ENCODE data around the gene STAM.
A peak's percentile ranks its signal among the peaks of the same experiment; 100 is the strongest.
"Not testable (repeated sequence)": the region's sequence is repeated elsewhere in the genome, so short reads cannot be mapped to it uniquely, and the experiment has no call there.

Gene STAM

DNA sequence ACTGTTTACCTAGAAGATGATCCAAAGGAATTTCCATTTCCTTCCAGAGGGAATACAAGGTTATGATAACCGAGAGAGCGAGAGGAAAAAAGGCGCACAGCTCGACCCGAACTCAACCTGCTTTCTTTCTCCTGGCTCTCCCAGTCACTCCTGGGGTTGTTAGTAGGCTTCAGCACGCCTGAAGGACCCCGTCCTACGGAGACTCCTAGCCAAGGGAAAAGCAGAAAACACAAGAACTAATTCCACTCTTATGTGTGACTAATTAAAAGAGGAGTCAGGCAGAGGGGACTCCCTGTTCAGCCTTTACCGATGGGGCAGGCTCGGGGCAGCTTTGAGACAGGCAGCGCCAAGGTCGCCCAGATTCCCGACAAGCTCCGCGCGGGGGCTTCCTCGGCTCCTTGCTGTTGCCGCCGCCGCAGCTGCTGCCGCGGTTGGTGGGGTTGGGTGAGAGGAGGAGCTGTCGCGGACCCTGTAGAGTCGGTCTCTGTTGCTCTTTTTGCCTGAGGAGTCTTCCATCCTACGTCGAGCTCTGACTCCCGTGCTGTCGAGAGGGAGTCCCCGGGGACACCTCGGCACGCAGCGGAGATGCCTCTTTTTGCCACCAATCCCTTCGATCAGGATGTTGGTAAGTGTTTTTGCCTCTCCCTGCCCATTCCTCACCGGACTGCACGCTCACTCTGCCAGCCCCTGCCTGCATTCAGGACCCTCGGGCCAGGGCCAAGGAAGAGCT, at the start of gene STAM:
TSS of gene STAM (plus strand) at position 397 of the 730 bp plus-strand sequence. CDS start at position 586, 189 bp downstream.
- DNase-seq = peak; percentile 86

DNA sequence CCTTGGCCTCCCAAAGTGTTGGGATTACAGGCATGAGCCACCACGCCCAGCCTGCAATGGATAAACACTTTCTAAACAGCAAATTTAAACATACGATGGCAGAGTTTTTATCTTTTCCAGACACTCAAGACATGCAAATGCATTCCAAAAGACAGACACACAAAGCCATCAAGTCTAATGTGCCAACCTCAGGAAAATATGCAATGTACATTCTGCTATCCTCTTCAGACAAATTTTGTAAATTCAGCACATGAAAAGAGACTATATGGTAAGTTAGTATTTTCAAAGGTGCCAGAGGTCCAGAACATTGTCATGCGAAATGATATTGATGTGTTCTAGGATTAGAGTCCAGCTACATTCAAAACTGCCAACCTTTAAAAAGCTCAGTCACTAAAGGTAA, 46.6 kb upstream of the STAM start:
- no peak for DNase-seq

GRCh38 chr10:17599089-17599488, 44.9 kb upstream of the STAM start:
- DNase-seq = no peak

DNA sequence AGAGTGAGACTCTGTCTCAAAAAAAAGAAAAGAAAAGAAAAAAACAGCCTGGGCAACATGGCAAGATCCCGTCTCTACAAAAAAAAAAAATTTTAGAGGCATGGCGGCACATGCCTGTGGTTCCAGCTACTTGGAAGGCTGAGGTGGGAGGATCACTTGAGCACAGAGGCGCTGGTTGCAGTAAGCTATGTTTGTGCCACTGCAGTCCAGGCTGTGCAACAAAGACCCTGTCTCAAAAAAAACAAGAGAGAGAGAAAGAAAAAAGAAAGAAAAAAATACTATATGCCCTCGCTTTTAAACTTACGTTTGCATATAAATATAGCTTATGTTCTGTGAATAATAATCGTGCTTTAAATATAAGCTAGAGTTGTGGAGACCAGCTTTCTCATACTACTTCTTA, 38.0 kb upstream of the STAM start:
- no peak for DNase-seq

DNA sequence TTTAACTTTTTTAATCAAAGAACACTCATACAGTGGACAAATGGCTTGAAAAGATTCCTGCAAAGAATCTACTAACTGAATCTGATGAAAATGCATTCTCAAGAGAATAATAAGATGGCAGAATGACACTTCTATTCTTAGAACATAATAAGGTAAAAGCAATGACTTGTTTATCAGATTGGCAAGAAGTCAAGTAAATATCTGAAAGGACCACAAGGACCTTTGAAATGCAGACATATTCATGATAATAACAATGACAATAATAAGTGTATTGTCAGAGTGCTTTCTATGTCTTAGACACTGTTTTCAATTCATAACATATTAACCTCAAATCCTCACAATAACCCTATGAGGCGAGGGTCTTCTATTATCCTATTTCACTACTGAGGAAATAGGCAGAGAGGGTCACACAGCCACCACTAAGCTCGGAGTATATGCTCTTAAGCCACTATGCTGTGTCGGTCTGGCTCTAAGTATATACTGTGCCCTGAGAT, 37.4 kb upstream of the STAM start:
- DNase-seq = no peak

- DNase-seq = no peak
Observed at GRCh38 chr10:17607060-17607459, 36.9 kb upstream of the STAM start.

DNA sequence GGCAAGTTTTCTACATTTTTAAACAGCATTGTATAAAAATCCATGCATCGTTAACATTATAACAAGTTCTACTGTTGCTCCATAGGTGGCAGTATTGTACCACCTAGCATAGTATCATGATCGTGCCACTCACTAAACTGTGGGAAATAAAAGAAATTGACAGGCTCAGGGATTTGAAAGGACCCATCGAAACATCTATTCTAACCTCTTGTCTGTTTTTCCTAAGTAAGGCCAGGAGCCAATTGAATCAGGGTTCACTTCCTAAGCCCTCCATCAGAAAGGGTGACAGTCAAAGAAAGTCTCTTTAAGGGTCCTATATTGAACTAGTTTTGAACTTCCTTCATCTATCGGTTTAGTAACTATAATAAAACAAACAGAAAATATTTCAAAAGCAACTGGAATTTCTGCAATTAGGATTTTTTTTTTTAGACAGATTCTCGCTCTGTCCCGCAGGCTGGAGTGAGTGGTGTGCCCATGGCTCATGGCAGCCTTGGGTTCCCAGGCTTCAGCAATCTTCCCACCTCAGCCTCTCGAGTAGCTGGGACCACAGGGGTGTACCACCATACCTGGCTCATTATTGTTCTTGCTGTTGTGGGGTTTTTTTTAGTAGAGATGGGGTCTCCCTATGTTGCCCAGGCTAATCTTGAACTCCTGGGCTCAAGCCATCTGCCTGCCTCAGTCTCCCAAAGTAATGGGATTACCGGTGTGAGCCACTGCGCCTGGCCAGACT, 36.2 kb upstream of the STAM start:
- DNase-seq = peak; percentile 20

GRCh38 chr10:17609523-17610079, 34.4 kb upstream of the STAM start:
- no peak for DNase-seq

DNA sequence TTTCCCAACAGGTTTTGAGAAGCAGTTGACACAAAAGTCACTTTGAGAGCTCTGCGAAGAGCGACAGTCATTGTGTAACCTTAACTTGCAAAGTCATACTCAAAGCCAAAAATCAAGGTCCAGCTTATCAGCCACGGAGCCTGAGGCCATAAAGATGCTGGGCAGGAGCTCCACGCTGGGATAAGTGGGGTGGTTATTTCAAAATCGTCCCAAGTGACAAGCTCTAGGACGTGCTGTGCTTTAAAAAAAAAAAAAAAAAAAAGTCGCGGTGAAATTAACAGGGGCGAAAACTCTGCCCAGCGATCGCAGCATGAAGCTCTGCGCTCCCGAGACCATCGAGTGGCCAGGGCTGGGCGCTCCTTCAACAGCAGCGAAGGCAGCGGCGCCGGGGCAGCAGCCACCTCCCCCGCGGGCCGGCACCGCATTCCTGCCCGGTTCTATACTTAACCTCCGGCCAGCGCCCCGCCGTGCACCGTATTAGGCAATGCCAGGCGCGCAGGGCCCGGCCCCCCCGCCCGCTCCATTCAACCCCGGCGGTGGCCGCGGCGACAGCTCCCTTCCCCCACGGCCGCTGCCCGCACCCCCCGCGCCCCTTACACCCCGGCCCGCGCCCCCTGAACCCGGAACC, 27.4 kb upstream of the STAM start:
- DNase-seq = no peak

GRCh38 chr10:17617031-17617911, 26.7 kb upstream of the STAM start, which contains the start of gene HACD1:
HACD1 (minus strand) TSS chr10:17617374; CDS start chr10:17617339, 35 bp downstream.
- DNase-seq = peak; percentile 52

DNA sequence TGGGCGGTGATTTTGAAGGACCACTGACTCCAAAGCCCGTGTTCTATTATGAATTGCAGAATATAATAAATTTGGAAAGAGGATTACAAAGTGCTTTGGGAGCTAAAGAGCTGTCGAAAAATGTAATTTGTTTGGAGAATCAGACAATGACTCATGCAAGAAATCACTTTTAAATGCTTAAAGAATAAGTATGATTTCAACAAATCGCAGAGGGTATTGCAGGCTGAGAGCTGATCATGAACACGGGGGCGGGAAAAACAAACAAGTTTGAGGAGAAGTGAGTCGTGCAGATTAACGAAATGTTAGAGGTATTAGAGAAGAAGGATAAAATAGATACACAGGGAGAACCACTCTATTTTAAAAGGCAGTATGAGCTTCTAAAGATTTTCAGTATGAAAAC, 21.9 kb upstream of the STAM start:
- DNase-seq = no peak

DNA sequence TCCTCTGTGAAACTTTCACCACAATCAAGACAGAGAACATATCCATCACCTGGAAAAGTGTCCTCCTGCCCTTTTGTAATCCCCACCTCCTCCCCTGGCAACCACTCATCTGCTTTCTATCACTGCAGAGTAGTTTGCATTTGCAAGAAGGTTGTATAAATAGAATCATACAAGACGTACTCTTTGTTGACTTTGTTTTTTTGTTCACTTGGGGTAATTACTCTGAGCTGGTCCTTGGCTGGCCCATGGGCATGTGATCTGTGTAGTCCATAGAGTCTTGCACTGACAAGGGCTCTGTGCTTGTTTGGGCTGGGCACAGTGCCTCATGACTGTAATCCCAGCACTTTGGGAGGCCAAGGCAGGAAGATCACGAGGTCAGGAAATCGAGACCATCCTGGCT, 19.0 kb upstream of the STAM start:
- DNase-seq = no peak

DNA sequence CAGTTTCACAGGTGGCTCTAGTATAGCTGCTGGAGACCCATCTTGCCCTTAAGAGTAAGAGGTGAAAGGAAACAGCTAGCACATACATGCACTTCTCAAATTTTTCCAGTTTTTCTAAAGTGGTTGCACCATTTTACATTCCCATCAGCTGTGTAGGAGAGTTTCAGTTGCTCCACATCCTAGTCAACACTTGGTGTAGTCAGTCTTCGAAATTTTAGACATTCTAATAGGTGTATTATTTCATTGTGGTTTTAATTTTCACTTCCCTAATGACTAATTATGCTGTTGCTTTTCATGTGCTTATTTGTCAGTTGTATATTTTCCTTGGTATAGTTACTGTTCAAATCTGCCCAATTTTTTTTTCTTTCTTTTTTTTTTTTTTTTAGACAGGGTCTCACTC, 17.3 kb upstream of the STAM start:
- no peak for DNase-seq

DNA sequence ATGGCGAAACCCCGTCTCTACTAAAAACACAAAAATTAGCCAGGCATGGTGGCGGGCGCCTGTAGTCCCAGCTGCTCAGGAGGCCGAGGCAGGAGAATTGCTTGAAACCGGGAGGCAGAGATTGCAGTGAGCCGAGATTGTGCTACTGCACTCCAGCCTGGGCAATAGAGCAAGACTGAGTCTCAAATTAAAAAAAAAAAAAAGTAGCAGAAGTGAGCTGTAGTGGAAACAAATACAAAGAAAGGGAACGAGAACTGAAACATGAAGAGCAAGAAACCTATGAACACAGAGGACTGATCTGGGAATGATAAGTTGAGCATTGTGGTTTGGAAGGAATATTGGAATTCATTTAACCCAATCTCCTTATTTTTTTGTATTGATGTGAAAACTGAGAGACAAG, 11.4 kb upstream of the STAM start:
- DNase-seq = not testable (repeated sequence)

GRCh38 chr10:17633353-17633752, 10.6 kb upstream of the STAM start:
- no peak for DNase-seq

GRCh38 chr10:17637869-17638268, 6.1 kb upstream of the STAM start:
- no peak for DNase-seq

- no peak for DNase-seq
Observed at GRCh38 chr10:17640331-17640816, 3.6 kb upstream of the STAM start.

DNA sequence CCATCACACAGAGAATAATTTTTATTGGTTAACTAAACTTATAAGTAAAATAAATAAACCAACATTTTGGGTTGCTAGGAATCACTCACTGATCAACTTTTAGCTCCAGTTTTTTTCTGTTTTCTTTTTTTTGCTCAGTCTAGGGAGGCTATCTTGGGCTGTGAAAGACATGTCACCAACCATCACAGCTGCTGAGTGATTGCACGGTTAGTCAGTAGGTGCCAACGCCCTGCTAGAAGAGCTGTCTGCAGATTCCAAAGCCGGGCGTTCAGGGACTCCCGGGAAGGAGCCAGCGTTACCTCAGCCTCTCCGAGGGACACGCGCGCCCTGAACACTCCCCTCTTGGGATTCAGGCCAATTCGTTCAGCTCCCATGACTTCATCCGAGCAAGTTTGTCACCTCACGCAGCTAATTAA, 604 bp upstream of the STAM start:
- DNase-seq = peak; percentile 75

DNA sequence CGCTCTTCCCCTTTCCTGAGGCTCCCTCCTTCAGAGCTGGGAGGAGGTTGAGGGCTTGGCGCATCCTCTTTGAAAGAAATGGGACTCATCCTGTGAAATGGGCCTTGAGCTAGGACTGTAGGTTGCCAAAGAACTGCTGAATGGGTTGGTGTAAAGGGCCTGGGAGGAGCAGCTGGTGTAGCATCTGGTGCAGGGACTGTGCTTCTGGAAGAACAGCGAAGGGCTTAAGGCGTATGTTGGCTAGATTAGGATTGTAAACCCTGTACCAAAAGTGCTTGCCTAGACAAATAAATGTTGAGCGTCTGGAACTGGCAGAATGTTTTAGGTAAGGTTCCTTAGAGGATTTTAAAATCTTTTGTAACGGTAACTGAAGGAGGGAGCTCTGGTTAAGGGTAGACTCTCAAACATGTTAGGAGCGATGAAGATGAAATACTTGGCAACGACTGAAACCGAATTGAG, 563 bp downstream of the STAM start:
- DNase-seq = no peak

GRCh38 chr10:17645621-17646345, 1.8 kb downstream of the STAM start:
- DNase-seq = no peak

- no peak for DNase-seq
Observed at GRCh38 chr10:17647326-17647725, 3.4 kb downstream of the STAM start.

All from NCI-H1092 (cell line).